Measurements from ENCODE around the gene ARMC2.

DNA sequence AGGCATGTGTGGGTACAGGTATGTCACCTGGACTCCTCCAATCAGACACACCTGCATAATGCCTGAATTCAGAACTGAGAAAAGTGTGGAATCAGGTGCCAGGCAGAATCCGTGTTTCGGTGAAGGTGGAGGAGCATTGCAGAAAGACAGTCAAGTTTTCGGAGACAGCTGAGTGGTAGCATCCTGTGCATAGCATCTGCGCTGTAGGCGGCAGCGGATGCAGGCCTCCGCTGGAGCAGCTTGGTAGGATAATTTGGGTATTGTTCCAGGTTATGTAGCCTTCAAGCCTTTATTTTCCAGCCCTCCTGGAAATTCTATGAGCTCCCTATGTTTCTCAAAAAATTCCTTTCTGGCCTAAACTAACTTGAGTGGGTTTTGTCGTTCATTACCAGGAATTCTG is 15.5 kb upstream of the ARMC2 start:
- TF ChIP-seq, protein P1, sequence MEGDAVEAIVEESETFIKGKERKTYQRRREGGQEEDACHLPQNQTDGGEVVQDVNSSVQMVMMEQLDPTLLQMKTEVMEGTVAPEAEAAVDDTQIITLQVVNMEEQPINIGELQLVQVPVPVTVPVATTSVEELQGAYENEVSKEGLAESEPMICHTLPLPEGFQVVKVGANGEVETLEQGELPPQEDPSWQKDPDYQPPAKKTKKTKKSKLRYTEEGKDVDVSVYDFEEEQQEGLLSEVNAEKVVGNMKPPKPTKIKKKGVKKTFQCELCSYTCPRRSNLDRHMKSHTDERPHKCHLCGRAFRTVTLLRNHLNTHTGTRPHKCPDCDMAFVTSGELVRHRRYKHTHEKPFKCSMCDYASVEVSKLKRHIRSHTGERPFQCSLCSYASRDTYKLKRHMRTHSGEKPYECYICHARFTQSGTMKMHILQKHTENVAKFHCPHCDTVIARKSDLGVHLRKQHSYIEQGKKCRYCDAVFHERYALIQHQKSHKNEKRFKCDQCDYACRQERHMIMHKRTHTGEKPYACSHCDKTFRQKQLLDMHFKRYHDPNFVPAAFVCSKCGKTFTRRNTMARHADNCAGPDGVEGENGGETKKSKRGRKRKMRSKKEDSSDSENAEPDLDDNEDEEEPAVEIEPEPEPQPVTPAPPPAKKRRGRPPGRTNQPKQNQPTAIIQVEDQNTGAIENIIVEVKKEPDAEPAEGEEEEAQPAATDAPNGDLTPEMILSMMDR (conservative IDR thresholded peaks at IDR 0.05; ENCODE audit: low read depth, low read length) = no peak
- TF ChIP-seq EZH2phosphoT487 (IDR thresholded peaks at IDR 0.05; ENCODE audit: borderline replicate concordance, low read length) = no peak
- no peak for TF ChIP-seq EZH2 (IDR thresholded peaks at IDR 0.05; ENCODE audit: low read length, unreplicated experiment)
